ENCODE results near the gene CHGA. TPM values are rescaled to one million over a fixed set of nuclear protein-coding genes. Genes with fewer than 3 reads are reported as not detected.

The CHGA gene
- total and polyA plus RNA-seq, 2 donors (not counting 1 experiment from before 2014, with no cell fraction given), result not detected

GRCh38 chr14:92962831-92963095 lies 39.8 kb downstream of the CHGA start:
- peaks cover 0 to 29% of the 10 kb centered on the region in 2 experiments for H3K36me3 ChIP-seq (replicated peaks in 1 of 2; ENCODE audit: control extremely low read depth in 1 of 2, control insufficient read depth in 1 of 2, extremely low read depth in 1 of 2, insufficient read depth in 2 of 2, low read length in 1 of 2)

More at GRCh38 chr14:92962831-92963095, 39.8 kb downstream of the CHGA start:
- Histone ChIP-seq H3K27ac (ENCODE audit: low read length in 2 of 2) (no peak overlapping the region), H3K4me3 (ENCODE audit: control extremely low read depth in 1 of 5, extremely low read depth in 1 of 5, insufficient read depth in 1 of 5, low read depth in 2 of 5, low read length in 4 of 5) (no peak overlapping the region), H3K27me3 (replicated peaks in 1 of 4; ENCODE audit: control extremely low read depth in 1 of 4, control insufficient read depth in 3 of 4, insufficient read depth in 4 of 4, low read length in 3 of 4) (no peaks in the 10 kb centered on the region), H3K9ac (ENCODE audit: low read length) (no peak overlapping the region), H4K20me1 (ENCODE audit: control insufficient read depth, insufficient read depth, low read length, poor library complexity, severe bottlenecking) (peaks cover 10% of the 10 kb centered on the region), H2AFZ (ENCODE audit: insufficient read depth, low read depth, low read length, poor library complexity, severe bottlenecking) (no peak overlapping the region), H3K4me2 (replicated peaks; ENCODE audit: low read depth, low read length, poor library complexity, severe bottlenecking) (no peak overlapping the region), H3K4me1 (ENCODE audit: control insufficient read depth in 2 of 2, insufficient read depth in 2 of 2, low read length in 2 of 2) (no peaks in the 10 kb centered on the region), H3K9me3 (ENCODE audit: control extremely low read depth in 1 of 3, control insufficient read depth in 2 of 3, insufficient read depth in 1 of 3, low read length in 2 of 3) (no peaks in the 10 kb centered on the region), H3K79me2 (ENCODE audit: control insufficient read depth, insufficient read depth, low read length) (peaks cover 9% of the 10 kb centered on the region)
- ChIA-PET CTCF (interaction anchor here (1.7 kb wide), 1 partner anchor 9 kb away, joined by 5 read pairs; no protein-coding TSS in a partner anchor), POLR2A (no interaction called here)
- no peak for DNase-seq
- H3K27me3 Mint-ChIP-seq, result no peaks in the 10 kb centered on the region
- peaks cover 11% of the 10 kb centered on the region for H3K4me1 Mint-ChIP-seq
- 96% methylated on average over 7 of the region's 11 CpGs for whole genome bisulfite sequencing (ENCODE audit: insufficient coverage)
- TF ChIP-seq EZH2 (IDR thresholded peaks at IDR 0.05; ENCODE audit: borderline replicate concordance, insufficient read depth, low read depth, low read length, poor library complexity, severe bottlenecking) (no peak), CTCF (IDR thresholded peaks at IDR 0.05) (no peak)
- H3K9me3 Mint-ChIP-seq (ENCODE audit: insufficient read depth), result peaks cover 3% of the 10 kb centered on the region
- ATAC-seq (ENCODE audit: low read depth), result no peak
- no peak overlapping the region for H3K4me3 Mint-ChIP-seq
- intact Hi-C loops (cut with micrococcal nuclease), result no loop called here
- H3K27ac Mint-ChIP-seq, result no peak overlapping the region

All from B cell (primary cell).